Neural cell (in vitro differentiated cells): ENCODE measurements around the gene PNMA8C.

ENCODE experiments used
- EP300 ChIP-seq: fragments of 450-650 bp; conservative IDR thresholded peaks from 2 replicates; pipeline ENCODE4 v1.6.1; 2014; ENCODE audit warnings: antibody characterized with exemption, mild to moderate bottlenecking, moderate library complexity; ENCODE audit not compliant: poor library complexity, severe bottlenecking
- EZH2 ChIP-seq: fragments of 200-600, 300-800 bp; shearing (Covaris generic), sonication (generic); IDR thresholded peaks from 2 replicates; pipeline ENCODE4 v1.6.1; 2014; ENCODE audit warnings: antibody characterized with exemption, low read length, borderline replicate concordance, mild to moderate bottlenecking; ENCODE audit not compliant: insufficient read depth, poor library complexity, severe bottlenecking
- MXI1 ChIP-seq: fragments of 450-650 bp; conservative IDR thresholded peaks from 2 replicates; pipeline ENCODE4 v1.6.1; 2014; ENCODE audit warnings: antibody characterized with exemption, mild to moderate bottlenecking; ENCODE audit not compliant: poor library complexity, severe bottlenecking
- POLR2AphosphoS5 ChIP-seq: IDR thresholded peaks from 2 replicates; pipeline ENCODE4 v1.6.1; 2012
- RAD21 ChIP-seq: fragments of 450-650 bp; conservative IDR thresholded peaks from 2 replicates; pipeline ENCODE4 v1.6.1; 2014; ENCODE audit warnings: antibody characterized with exemption, mild to moderate bottlenecking, moderate library complexity
- REST ChIP-seq: IDR thresholded peaks from 2 replicates; pipeline ENCODE4 v1.6.1; 2012; ENCODE audit warnings: borderline replicate concordance
- SMC3 ChIP-seq: fragments of 450-650 bp; conservative IDR thresholded peaks from 2 replicates; pipeline ENCODE4 v1.6.1; 2014; ENCODE audit warnings: antibody characterized with exemption, mild to moderate bottlenecking, moderate library complexity; ENCODE audit not compliant: poor library complexity
- TAF1 ChIP-seq: IDR thresholded peaks from 2 replicates; pipeline ENCODE4 v1.6.1; 2012; ENCODE audit warnings: low read depth
- TF ChIP-seq, protein P1 (sequence below): fragments of 450-650 bp; IDR thresholded peaks from 2 replicates; pipeline ENCODE4 v1.5.1; 2014; ENCODE audit warnings: antibody characterized with exemption, mild to moderate bottlenecking, moderate library complexity; ENCODE audit not compliant: poor library complexity, severe bottlenecking

DNA sequence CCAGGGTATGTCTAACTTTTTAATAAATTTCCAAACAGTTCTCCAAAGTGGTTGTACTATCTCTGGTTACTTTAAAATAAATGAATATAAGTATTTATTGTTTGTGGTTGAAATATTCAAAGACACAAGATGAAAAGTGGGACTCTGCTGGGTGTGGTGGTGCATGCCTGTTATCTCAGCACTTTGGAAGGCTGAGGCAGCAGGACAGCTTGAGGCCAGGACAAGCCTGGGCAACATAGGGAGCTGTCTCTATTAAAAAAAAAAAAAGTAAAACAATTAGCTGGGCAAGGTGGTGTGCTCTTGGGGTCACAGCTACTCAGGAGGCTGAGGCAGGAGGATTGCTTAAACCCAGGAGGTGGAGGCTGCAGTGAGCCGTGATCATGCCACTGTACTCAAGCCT lies 32.2 kb upstream of the PNMA8C start:
- TF ChIP-seq, protein P1, sequence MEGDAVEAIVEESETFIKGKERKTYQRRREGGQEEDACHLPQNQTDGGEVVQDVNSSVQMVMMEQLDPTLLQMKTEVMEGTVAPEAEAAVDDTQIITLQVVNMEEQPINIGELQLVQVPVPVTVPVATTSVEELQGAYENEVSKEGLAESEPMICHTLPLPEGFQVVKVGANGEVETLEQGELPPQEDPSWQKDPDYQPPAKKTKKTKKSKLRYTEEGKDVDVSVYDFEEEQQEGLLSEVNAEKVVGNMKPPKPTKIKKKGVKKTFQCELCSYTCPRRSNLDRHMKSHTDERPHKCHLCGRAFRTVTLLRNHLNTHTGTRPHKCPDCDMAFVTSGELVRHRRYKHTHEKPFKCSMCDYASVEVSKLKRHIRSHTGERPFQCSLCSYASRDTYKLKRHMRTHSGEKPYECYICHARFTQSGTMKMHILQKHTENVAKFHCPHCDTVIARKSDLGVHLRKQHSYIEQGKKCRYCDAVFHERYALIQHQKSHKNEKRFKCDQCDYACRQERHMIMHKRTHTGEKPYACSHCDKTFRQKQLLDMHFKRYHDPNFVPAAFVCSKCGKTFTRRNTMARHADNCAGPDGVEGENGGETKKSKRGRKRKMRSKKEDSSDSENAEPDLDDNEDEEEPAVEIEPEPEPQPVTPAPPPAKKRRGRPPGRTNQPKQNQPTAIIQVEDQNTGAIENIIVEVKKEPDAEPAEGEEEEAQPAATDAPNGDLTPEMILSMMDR = no peak
- TF ChIP-seq RAD21 (no peak), POLR2AphosphoS5 (no peak), EP300 (no peak), EZH2 (no peak), MXI1 (no peak), TAF1 (no peak), SMC3 (no peak), REST (no peak)
